Adrenal gland (tissue), 5 donors: ENCODE results near the gene LAMA4.

ENCODE experiments used
- POLR2A ChIP-seq, 2 donors: fragments of 450-650 bp; IDR thresholded peaks; one replicate each; pipeline ENCODE4 v1.6.1; 2017; ENCODE audit warnings: antibody characterized with exemption in 2 of 2, mild to moderate bottlenecking in 2 of 2, moderate library complexity in 1 of 2
- TF ChIP-seq, protein P1 (sequence below), 6 experiments: fragments of 450-650 bp in 4 of 6; fragments of 200-600 bp in 2 of 6; sonication (generic) in 1 of 6; IDR thresholded peaks; 1 replicate in 5 of 6; 2 replicates in 1 of 6; pipeline versions ENCODE4 v1.5.1 to v1.8.0; 2016 to 2021; ENCODE audit warnings: antibody characterized with exemption in 6 of 6, mild to moderate bottlenecking in 2 of 6, moderate library complexity in 1 of 6
- donor health status: DM: no; HTN: no; CAD: no.

DNA sequence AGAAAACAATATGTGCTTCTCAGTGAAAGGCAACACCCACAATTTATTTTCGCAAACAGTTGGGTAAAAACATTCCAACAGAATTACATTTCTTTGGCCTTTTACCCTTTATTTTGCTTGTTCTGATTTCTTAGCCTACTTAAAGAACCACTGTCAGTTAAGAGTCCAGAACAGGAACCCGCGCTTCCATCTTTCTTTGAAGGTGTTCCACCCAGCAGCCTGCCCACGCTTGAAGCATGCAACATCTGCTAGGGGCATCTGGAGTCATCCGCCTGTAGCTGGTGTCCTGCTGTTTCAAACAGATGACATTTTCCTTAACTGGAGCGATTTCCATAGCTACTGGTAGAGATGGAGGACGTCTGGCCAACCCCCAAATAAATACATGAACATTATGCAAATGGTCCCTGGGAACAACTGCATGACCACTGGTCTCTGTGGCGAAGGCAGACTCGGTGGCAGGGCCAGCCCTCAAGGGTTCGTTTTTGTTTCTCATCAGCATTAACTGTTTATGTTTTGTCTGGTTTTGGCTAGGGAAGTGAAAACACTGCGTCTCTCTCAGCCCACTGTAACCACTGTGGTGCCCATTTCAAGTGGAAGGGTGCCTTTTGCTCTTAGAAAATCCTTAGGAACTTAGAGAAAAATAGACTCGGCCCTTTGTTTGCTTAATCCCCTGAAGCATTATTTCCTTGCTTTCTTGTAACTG is 51.6 kb downstream of the LAMA4 start:
- TF ChIP-seq, protein P1, sequence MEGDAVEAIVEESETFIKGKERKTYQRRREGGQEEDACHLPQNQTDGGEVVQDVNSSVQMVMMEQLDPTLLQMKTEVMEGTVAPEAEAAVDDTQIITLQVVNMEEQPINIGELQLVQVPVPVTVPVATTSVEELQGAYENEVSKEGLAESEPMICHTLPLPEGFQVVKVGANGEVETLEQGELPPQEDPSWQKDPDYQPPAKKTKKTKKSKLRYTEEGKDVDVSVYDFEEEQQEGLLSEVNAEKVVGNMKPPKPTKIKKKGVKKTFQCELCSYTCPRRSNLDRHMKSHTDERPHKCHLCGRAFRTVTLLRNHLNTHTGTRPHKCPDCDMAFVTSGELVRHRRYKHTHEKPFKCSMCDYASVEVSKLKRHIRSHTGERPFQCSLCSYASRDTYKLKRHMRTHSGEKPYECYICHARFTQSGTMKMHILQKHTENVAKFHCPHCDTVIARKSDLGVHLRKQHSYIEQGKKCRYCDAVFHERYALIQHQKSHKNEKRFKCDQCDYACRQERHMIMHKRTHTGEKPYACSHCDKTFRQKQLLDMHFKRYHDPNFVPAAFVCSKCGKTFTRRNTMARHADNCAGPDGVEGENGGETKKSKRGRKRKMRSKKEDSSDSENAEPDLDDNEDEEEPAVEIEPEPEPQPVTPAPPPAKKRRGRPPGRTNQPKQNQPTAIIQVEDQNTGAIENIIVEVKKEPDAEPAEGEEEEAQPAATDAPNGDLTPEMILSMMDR (IDR thresholded peaks at IDR 0.05) = no peak
- no peak for TF ChIP-seq POLR2A (IDR thresholded peaks at IDR 0.05)
